Smooth muscle cell (in vitro differentiated cells): ENCODE data around the gene GET3. TPM values are rescaled to one million over a fixed set of nuclear protein-coding genes. Genes with fewer than 3 reads are reported as not detected.

ENCODE experiments used
- DNase-seq: peaks from one replicate; lab custom pipeline; 2025; ENCODE audit not compliant: unreplicated experiment; lab: John Stamatoyannopoulos, UW
- H2AFZ ChIP-seq: fragments of 200-600 bp; sonication (generic); 2 replicates; pipeline ENCODE4 v1.6.0; 2016; ENCODE audit warnings: antibody characterized with exemption, low read depth, mild to moderate bottlenecking
- H3F3A ChIP-seq: fragments of 200-600 bp; sonication (generic); 2 replicates; pipeline ENCODE4 v1.6.0; 2017; ENCODE audit warnings: antibody characterized with exemption, low read depth
- H3K27ac ChIP-seq: fragments of 200-600 bp; sonication (generic); 2 replicates; pipeline ENCODE4 v1.5.1; 2016; ENCODE audit warnings: low read depth, mild to moderate bottlenecking
- H3K27me3 ChIP-seq: fragments of 200-600 bp; sonication (generic); 2 replicates; pipeline ENCODE4 v1.6.1; 2016; ENCODE audit warnings: low read depth, mild to moderate bottlenecking
- H3K36me3 ChIP-seq: fragments of 200-600 bp; sonication (generic); 2 replicates; pipeline ENCODE4 v1.5.1; 2016; ENCODE audit warnings: low read depth
- H3K4me1 ChIP-seq: fragments of 200-600 bp; sonication (generic); 2 replicates; pipeline ENCODE4 v1.5.1; 2016; ENCODE audit warnings: low read depth
- H3K4me2 ChIP-seq: fragments of 200-600 bp; sonication (generic); 2 replicates; pipeline ENCODE4 v1.6.0; 2016; ENCODE audit warnings: mild to moderate bottlenecking
- H3K4me3 ChIP-seq: fragments of 200-600 bp; sonication (generic); 2 replicates; pipeline ENCODE4 v1.5.1; 2016; ENCODE audit warnings: mild to moderate bottlenecking
- H3K79me2 ChIP-seq: fragments of 200-600 bp; sonication (generic); 2 replicates; pipeline ENCODE4 v1.6.0; 2016; ENCODE audit warnings: low read depth, mild to moderate bottlenecking
- H3K9ac ChIP-seq: fragments of 200-600 bp; sonication (generic); 2 replicates; pipeline ENCODE4 v1.6.0; 2016; ENCODE audit warnings: low read depth
- H3K9me3 ChIP-seq: fragments of 200-600 bp; sonication (generic); replicated peaks from 2 replicates; pipeline ENCODE4 v1.5.1; 2016; ENCODE audit warnings: low read depth
- H4K20me1 ChIP-seq: fragments of 200-600 bp; sonication (generic); 2 replicates; pipeline ENCODE4 v1.6.0; 2016; ENCODE audit warnings: low read depth
- CTCF ChIP-seq: fragments of 200-600 bp; sonication (generic); IDR thresholded peaks from 2 replicates; pipeline ENCODE4 v1.5.1; 2017; ENCODE audit warnings: borderline replicate concordance, mild to moderate bottlenecking, antibody characterized with exemption; ENCODE audit not compliant: insufficient read depth, poor library complexity, severe bottlenecking
- WGBS: methylation state at CpG from one replicate; pipeline ENCODE4 v1.1.7; 2016; ENCODE audit warnings: low lambda C conversion rate; 5-methylcytosine and 5-hydroxymethylcytosine counted together
- polyA plus RNA-seq: library from polyadenylated mRNA; unstranded; fragments of >200 nt; fragmentation: Nextera tagmentation; extraction: Ambion mirVana; gene quantifications from 2 replicates; pipeline ENCODE4 v1.2.1, GENCODE V29; 2016
- total RNA-seq: library from RNA; depleted of rRNA; stranded (reverse); fragments of >200 nt; gene quantifications from 2 replicates; pipeline ENCODE4 v1.2.3, GENCODE V29; 2014

The GET3 gene
- total and polyA plus RNA-seq, 2 experiments from 2014 or later = 51.4 to 99.6 TPM

DNA sequence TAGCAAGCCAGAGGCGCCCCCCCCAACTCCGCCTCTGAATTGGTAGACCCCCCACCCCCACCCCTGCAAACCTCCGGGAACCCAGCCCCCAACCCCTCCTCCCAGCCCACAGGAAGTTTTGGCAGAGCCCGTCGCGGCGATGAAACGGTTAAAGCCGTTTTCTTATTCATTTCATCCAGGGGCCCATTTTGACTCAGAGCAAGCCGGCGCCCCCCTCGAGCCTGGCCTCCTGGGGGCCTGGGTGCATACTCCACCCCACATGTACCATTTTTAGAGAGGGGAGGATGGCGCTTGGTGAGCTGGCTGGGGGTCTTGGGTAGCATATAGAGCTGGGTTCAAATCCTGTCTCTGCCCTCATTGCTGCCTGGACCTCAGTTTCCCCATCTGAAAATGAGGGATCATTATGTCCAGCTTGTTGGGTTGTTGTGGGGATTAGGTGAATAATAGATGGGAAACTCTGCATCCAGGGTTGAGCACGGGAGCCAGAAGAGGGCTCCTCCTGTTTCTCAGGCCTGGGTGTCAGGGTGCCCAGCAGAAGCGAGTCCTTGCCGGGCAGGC is 46.1 kb downstream of the GET3 start:
- H2AFZ ChIP-seq = no peak overlapping the region
- 2% methylated on average over 15 of the region's 16 CpGs for WGBS
- no peaks in the 10 kb centered on the region for H3K79me2 ChIP-seq
- no peak for TF ChIP-seq CTCF
- H3K9ac ChIP-seq = peak overlapping the region; percentile 91
- H3F3A ChIP-seq = peaks cover 50% of the 10 kb centered on the region
- no peaks in the 10 kb centered on the region for H3K9me3 ChIP-seq
- H3K4me1 ChIP-seq = peaks cover 34% of the 10 kb centered on the region
- peak overlapping the region; percentile 56 for H3K4me3 ChIP-seq
- DNase-seq = no peak
- H3K36me3 ChIP-seq = no peaks in the 10 kb centered on the region
- no peaks in the 10 kb centered on the region for H4K20me1 ChIP-seq
- H3K27me3 ChIP-seq = no peaks in the 10 kb centered on the region
- H3K4me2 ChIP-seq = peak overlapping the region; percentile 92
- peak overlapping the region; percentile 96 for H3K27ac ChIP-seq

DNA sequence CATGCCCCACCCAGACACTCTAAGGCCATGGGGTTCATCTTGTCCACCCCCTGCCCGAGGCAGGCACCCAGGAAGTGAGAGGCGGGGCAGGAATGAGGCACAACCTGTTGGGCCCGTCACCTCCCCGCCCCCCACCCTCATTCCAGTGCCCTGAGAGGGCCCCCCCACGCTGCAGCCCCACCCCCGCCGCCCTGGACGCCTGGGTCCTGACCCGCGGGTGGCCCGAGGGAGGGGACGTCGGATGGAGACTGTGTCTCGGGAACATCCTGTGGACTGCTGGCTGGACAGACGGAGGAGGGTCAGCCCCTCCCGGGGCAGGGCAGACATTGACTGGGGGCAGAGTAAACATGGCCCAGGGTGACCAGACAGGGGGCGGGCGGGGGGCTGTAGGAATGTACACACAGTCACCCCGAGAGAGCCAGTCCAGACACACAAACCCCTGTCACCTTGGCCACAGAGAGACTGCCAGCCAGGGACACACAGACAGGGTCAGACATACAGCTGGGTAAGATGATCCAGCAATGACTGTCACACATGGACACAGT is 46.6 kb downstream of the GET3 start:
- DNase-seq = no peak
- Histone ChIP-seq H4K20me1 (no peaks in the 10 kb centered on the region), H3K36me3 (no peaks in the 10 kb centered on the region), H3K4me2 (peak overlapping the region; percentile 92), H3K79me2 (no peaks in the 10 kb centered on the region), H3F3A (peaks cover 47% of the 10 kb centered on the region), H3K27ac (peak overlapping the region; percentile 96), H3K4me1 (peaks cover 31% of the 10 kb centered on the region), H3K9ac (peak overlapping the region; percentile 91), H3K27me3 (no peaks in the 10 kb centered on the region), H3K9me3 (no peaks in the 10 kb centered on the region), H3K4me3 (no peak overlapping the region), H2AFZ (no peak overlapping the region)
- 5% methylated on average over 17 of the region's 19 CpGs for WGBS
- TF ChIP-seq CTCF = no peak

DNA sequence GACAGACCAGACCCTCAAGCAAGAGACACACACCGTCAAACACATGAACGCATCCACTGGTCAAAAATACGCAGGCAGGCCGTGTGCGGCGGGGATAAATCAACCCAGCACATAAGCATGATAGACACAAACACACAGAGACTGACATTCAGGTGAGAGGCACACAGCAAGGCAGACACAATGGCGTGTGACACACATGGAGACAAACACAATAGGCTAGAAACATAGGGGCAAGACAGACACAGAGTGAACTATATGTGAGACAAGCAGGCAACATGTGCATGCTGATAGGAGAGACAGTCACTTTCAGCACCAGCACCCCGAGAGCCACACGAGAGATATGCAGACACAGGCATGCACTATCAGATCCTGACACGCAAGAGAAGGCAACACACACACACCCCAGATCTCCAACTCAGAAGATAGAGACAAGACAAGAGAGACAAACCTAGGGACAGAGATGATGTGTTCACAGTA is 47.1 kb downstream of the GET3 start:
- Histone ChIP-seq H3K27ac (peak overlapping the region; percentile 96), H3K9me3 (no peaks in the 10 kb centered on the region), H3K9ac (peak overlapping the region; percentile 91), H3K4me2 (peak overlapping the region; percentile 92), H3K4me1 (peaks cover 30% of the 10 kb centered on the region), H3K27me3 (no peaks in the 10 kb centered on the region), H2AFZ (no peak overlapping the region), H4K20me1 (no peaks in the 10 kb centered on the region), H3F3A (peaks cover 49% of the 10 kb centered on the region), H3K4me3 (no peak overlapping the region), H3K79me2 (no peaks in the 10 kb centered on the region), H3K36me3 (no peaks in the 10 kb centered on the region)
- TF ChIP-seq CTCF = no peak
- DNase-seq = no peak
- 28% methylated on average over 10 of the region's 10 CpGs for WGBS
